Peyer's patch (tissue), 4 donors: Measurements from ENCODE around the gene SREBF2. TPM values are rescaled to one million over a fixed set of nuclear protein-coding genes. Genes with fewer than 3 reads are reported as not detected.
"Not testable (repeated sequence)": the region's sequence is repeated elsewhere in the genome, so short reads cannot be mapped to it uniquely, and the experiment has no call there.

ENCODE experiments used
- DNase-seq, 3 donors: peaks; one replicate each; pipeline ENCODE4 v3.0.0-alpha.2; 2017 to 2019
- H3K27ac ChIP-seq, 4 donors: fragments of 200-600 bp; sonication (generic); one replicate each; pipeline ENCODE4 v1.5.1; 2016 to 2019
- H3K27me3 ChIP-seq, 2 donors: fragments of 200-600 bp; sonication (generic); one replicate each; pipeline ENCODE4 v1.5.1; 2019
- H3K36me3 ChIP-seq, 3 donors: fragments of 200-600 bp; sonication (generic); one replicate each; pipeline ENCODE4 v1.5.1; 2016 to 2019
- H3K4me1 ChIP-seq, 4 donors: fragments of 200-600 bp; sonication (generic); one replicate each; pipeline ENCODE4 v1.5.1; 2016 to 2019
- H3K4me3 ChIP-seq, 4 donors: fragments of 200-600 bp; sonication (generic); 1 replicate in 3 of 4; 2 replicates in 1 of 4; pipeline ENCODE4 v1.5.1; 2016 to 2019; ENCODE audit warnings: mild to moderate bottlenecking in 1 of 4
- H3K9me3 ChIP-seq, 4 donors: fragments of 200-600 bp; sonication (generic); one replicate each; pipeline ENCODE4 v1.5.1; 2016 to 2019; ENCODE audit warnings: mild to moderate bottlenecking in 1 of 4
- POLR2A ChIP-seq, 2 donors: fragments of 450-650 bp; IDR thresholded peaks; one replicate each; pipeline ENCODE4 v1.5.1; 2017; ENCODE audit warnings: antibody characterized with exemption in 2 of 2, mild to moderate bottlenecking in 2 of 2, moderate library complexity in 2 of 2
- total RNA-seq, 4 donors: library from RNA; depleted of rRNA; stranded (reverse); fragments of >200 nt; gene quantifications; one replicate each; pipeline ENCODE4 v1.1.0, GENCODE V29; 2016
- TF ChIP-seq, protein P1 (sequence below), 6 experiments: fragments of 450-650 bp in 4 of 6; fragments of 200-600 bp in 2 of 6; sonication (generic) in 1 of 6; IDR thresholded peaks; one replicate each; pipeline ENCODE4 v1.5.1; 2017 to 2019; ENCODE audit warnings: antibody characterized with exemption in 6 of 6, mild to moderate bottlenecking in 3 of 6, moderate library complexity in 1 of 6

SREBF2 gene
- total RNA-seq, 4 donors from 2014 or later = 66.0 to 221 (median 144) TPM

DNA sequence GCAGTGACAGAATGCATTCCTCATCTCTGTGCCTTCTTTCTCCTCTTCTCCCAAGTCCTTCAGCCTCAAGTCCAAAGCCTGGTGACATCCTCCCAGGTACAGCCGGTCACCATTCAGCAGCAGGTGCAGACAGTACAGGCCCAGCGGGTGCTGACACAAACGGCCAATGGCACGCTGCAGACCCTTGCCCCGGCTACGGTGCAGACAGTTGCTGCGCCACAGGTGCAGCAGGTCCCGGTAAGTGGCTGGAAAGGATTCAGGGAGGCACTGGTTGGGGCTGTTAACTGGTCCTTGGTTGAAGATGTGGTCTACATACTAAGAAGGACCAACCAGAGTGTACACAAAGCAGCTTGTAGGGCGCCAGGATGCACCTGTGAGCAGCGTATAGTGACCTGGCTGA is 35.7 kb downstream of the SREBF2 start:
- H3K4me3 ChIP-seq = no peak overlapping the region
- no peak for DNase-seq
- H3K9me3 ChIP-seq = no peaks in the 10 kb centered on the region
- H3K27me3 ChIP-seq = no peaks in the 10 kb centered on the region
- H3K36me3 ChIP-seq = peaks cover 0 to 71% (median 0%) of the 10 kb centered on the region in 3 donors
- H3K4me1 ChIP-seq = peaks cover 0 to 8% (median 0%) of the 10 kb centered on the region in 4 donors
- no peak overlapping the region for H3K27ac ChIP-seq
- TF ChIP-seq, protein P1, sequence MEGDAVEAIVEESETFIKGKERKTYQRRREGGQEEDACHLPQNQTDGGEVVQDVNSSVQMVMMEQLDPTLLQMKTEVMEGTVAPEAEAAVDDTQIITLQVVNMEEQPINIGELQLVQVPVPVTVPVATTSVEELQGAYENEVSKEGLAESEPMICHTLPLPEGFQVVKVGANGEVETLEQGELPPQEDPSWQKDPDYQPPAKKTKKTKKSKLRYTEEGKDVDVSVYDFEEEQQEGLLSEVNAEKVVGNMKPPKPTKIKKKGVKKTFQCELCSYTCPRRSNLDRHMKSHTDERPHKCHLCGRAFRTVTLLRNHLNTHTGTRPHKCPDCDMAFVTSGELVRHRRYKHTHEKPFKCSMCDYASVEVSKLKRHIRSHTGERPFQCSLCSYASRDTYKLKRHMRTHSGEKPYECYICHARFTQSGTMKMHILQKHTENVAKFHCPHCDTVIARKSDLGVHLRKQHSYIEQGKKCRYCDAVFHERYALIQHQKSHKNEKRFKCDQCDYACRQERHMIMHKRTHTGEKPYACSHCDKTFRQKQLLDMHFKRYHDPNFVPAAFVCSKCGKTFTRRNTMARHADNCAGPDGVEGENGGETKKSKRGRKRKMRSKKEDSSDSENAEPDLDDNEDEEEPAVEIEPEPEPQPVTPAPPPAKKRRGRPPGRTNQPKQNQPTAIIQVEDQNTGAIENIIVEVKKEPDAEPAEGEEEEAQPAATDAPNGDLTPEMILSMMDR (IDR thresholded peaks at IDR 0.05) = no peak

DNA sequence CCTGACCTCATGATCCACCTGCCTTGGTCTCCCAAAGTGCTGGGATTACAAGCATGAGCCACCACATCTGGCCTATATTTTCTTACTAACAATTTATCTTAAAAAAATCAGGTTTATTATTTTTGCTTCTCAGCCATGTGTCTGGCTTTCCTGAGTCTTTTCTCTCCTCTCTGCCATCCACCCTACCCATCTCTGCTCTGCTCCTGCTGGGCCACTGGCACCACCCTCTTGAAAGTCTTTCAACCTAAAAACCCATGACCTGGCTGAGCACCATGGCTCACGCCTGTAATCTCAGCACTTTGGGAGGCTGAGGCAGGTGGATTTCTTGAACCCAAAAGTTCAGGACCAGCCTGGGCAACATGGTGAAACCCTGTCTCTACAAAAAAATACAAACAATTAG is 37.2 kb downstream of the SREBF2 start:
- not testable (repeated sequence) for H3K27me3 ChIP-seq, DNase-seq, H3K27ac ChIP-seq, H3K4me3 ChIP-seq, H3K4me1 ChIP-seq, H3K9me3 ChIP-seq
- peaks cover 0 to 86% (median 0%) of the 10 kb centered on the region in 3 donors for H3K36me3 ChIP-seq

DNA sequence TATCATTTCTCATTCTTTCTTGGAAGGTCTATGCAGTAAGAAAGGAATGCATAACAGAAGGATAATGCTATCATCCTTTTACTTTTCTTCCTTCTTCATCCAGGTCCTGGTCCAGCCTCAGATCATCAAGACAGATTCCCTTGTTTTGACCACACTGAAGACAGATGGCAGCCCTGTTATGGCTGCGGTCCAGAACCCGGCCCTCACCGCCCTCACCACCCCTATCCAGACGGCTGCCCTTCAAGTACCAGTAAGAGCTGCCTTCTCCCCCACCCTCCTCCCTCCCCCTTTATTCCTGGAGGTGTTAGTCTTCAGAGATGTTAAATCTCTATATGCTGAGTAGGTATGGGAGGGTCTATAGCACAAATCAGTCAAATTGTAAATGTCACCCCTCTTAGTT is 37.9 kb downstream of the SREBF2 start:
- peaks cover 0 to 93% (median 0%) of the 10 kb centered on the region in 3 donors for H3K36me3 ChIP-seq
- DNase-seq = no peak
- no peaks in the 10 kb centered on the region for H3K27me3 ChIP-seq
- no peak overlapping the region for H3K4me3 ChIP-seq
- TF ChIP-seq, protein P1 (IDR thresholded peaks at IDR 0.05) = no peak
- H3K9me3 ChIP-seq = no peaks in the 10 kb centered on the region
- peaks cover 0 to 2% (median 0%) of the 10 kb centered on the region in 4 donors for H3K4me1 ChIP-seq
- H3K27ac ChIP-seq = no peak overlapping the region

DNA sequence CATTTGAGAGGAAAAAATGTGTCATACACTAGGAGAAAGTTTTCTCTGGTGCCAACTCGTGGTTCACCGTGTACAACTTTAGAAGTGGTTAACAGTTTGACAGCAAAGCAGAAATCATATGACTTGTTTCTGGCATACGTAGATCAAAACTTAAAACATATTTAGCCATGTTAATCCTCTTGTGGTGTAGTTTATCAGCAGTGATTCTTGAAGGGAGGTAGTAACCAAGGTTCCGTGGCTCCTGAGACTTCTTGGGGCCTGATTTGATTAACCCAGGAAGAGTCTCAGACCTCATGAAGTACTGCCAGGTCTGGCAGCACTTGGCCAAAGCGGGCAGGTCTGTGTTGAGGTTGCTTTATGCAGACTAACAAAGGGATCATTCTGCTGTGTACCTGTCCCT is 40.5 kb downstream of the SREBF2 start:
- peak overlapping the region in 1 of 4 donors; percentile 38 for H3K27ac ChIP-seq
- TF ChIP-seq, protein P1 (IDR thresholded peaks at IDR 0.05) = no peak
- no peak for TF ChIP-seq POLR2A (IDR thresholded peaks at IDR 0.05)
- H3K27me3 ChIP-seq = no peaks in the 10 kb centered on the region
- H3K9me3 ChIP-seq = no peaks in the 10 kb centered on the region
- no peak for DNase-seq
- peaks cover 0 to 100% (median 0%) of the 10 kb centered on the region in 3 donors for H3K36me3 ChIP-seq
- no peak overlapping the region for H3K4me3 ChIP-seq
- no peaks in the 10 kb centered on the region for H3K4me1 ChIP-seq

DNA sequence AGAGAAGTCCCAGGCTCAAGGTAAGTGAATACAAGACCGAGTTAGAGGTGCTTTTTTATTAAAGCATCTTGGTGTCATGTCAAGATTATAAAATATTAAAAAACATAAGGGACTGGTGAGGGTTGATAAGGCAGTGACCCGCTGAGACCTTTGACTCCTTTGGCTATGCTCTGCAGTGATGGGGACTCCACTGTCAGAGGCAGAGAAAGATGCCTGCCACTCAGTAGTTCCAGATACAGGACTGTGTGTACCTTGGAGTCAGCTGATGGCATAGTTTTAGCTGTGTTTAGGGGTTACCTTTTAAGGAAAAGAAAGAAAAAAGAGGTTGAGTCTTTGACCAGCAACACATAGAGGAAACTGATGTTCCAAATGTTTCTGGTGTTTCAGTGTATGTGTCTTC is 41.2 kb downstream of the SREBF2 start:
- no peak overlapping the region for H3K27ac ChIP-seq
- H3K27me3 ChIP-seq = no peaks in the 10 kb centered on the region
- DNase-seq = no peak
- H3K4me1 ChIP-seq = no peaks in the 10 kb centered on the region
- H3K4me3 ChIP-seq = no peak overlapping the region
- H3K36me3 ChIP-seq = peaks cover 0 to 100% (median 0%) of the 10 kb centered on the region in 3 donors
- TF ChIP-seq, protein P1 (IDR thresholded peaks at IDR 0.05) = no peak
- TF ChIP-seq POLR2A (IDR thresholded peaks at IDR 0.05) = no peak
- no peaks in the 10 kb centered on the region for H3K9me3 ChIP-seq

DNA sequence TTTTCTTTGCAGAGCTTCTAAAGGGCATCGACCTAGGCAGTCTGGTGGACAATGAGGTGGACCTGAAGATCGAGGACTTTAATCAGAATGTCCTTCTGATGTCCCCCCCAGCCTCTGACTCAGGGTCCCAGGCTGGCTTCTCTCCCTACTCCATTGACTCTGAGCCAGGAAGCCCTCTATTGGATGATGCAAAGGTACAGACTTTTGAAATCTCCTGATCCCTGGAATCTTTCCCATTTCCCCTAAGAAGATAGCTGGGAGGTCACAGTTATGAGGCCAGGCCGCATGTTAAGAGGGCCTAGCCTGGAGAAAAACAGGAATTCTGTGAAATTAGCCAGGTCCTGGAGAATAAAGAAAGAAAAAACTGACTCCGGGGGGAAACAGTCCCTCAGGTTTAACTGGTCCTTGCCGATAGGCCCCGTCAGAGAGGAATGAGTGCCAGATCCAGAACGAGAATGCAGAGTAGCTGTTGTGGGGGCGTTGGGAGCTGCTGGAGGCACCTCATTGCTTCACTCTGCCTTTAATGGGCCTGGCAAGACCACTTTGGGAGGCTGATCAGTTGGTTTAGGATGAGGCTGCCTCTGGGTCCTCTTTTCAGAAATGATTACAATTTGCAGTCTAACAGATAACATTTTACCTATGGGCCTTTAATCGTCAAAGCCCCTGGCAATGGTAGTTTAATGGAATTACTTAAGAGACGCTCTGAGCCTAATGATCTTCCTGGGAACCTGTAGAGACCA is 42.8 kb downstream of the SREBF2 start:
- H3K27ac ChIP-seq = no peak overlapping the region
- peaks cover 0 to 99% (median 0%) of the 10 kb centered on the region in 3 donors for H3K36me3 ChIP-seq
- DNase-seq = no peak
- H3K9me3 ChIP-seq = no peaks in the 10 kb centered on the region
- no peak overlapping the region for H3K4me3 ChIP-seq
- no peaks in the 10 kb centered on the region for H3K4me1 ChIP-seq
- H3K27me3 ChIP-seq = no peaks in the 10 kb centered on the region
- TF ChIP-seq, protein P1 (IDR thresholded peaks at IDR 0.05) = no peak
- no peak for TF ChIP-seq POLR2A (IDR thresholded peaks at IDR 0.05)
